ENCODE measurements around the gene ZNF333.

Gene ZNF333

GRCh38 chr19:14689598-14690503, at the start of gene ZNF333:
ZNF333 (plus strand) TSS chr19:14690048; CDS start chr19:14693492, 3,444 bp downstream.
- DNase-seq, result peak; percentile 74

GRCh38 chr19:14648506-14648905, 41.3 kb upstream of the ZNF333 start:
- DNase-seq, result no peak

GRCh38 chr19:14649020-14649419, 40.8 kb upstream of the ZNF333 start:
- DNase-seq, result no peak

- no peak for DNase-seq
Measured at GRCh38 chr19:14650161-14650560, 39.7 kb upstream of the ZNF333 start.

- DNase-seq, result no peak
Measured at GRCh38 chr19:14654786-14655560, 34.9 kb upstream of the ZNF333 start.

- no peak for DNase-seq
Measured at GRCh38 chr19:14655726-14656125, 34.1 kb upstream of the ZNF333 start.

- DNase-seq, result no peak
Measured at GRCh38 chr19:14659874-14660489, 29.9 kb upstream of the ZNF333 start.

- no peak for DNase-seq
Measured at GRCh38 chr19:14661372-14661924, 28.4 kb upstream of the ZNF333 start.

GRCh38 chr19:14669940-14670339, 19.9 kb upstream of the ZNF333 start:
- no peak for DNase-seq

GRCh38 chr19:14670408-14670807, 19.4 kb upstream of the ZNF333 start:
- no peak for DNase-seq

- no peak for DNase-seq
Measured at GRCh38 chr19:14672188-14672872, 17.5 kb upstream of the ZNF333 start.

GRCh38 chr19:14673088-14673487, 16.8 kb upstream of the ZNF333 start:
- no peak for DNase-seq

GRCh38 chr19:14674764-14675163, 15.1 kb upstream of the ZNF333 start, which contains the start of gene ADGRE3:
ADGRE3 (minus strand) TSS chr19:14674844; CDS start chr19:14674770, 74 bp downstream.
- DNase-seq, result no peak

- DNase-seq, result no peak
Measured at GRCh38 chr19:14676762-14677161, 13.1 kb upstream of the ZNF333 start.

- no peak for DNase-seq
Measured at GRCh38 chr19:14677464-14677863, 12.4 kb upstream of the ZNF333 start.

GRCh38 chr19:14678199-14678598, 11.6 kb upstream of the ZNF333 start:
- DNase-seq, result no peak

- DNase-seq, result no peak
Measured at GRCh38 chr19:14682084-14682483, 7.8 kb upstream of the ZNF333 start.

GRCh38 chr19:14683439-14683838, 6.4 kb upstream of the ZNF333 start:
- DNase-seq, result no peak

- DNase-seq, result no peak
Measured at GRCh38 chr19:14686411-14686810, 3.4 kb upstream of the ZNF333 start.

- no peak for DNase-seq
Measured at GRCh38 chr19:14694641-14695266, 4.9 kb downstream of the ZNF333 start.

- DNase-seq, result no peak
Measured at GRCh38 chr19:14695471-14695870, 5.6 kb downstream of the ZNF333 start.

- DNase-seq, result no peak
Measured at GRCh38 chr19:14699641-14700040, 9.8 kb downstream of the ZNF333 start.

All from NCI-H748 treated with DMSO at 0.1 percent for 48 hours (cell line).